ENCODE measurements around the gene RABEP1.
A peak's percentile ranks its signal among the peaks of the same experiment; 100 is the strongest.

RABEP1 gene

DNA sequence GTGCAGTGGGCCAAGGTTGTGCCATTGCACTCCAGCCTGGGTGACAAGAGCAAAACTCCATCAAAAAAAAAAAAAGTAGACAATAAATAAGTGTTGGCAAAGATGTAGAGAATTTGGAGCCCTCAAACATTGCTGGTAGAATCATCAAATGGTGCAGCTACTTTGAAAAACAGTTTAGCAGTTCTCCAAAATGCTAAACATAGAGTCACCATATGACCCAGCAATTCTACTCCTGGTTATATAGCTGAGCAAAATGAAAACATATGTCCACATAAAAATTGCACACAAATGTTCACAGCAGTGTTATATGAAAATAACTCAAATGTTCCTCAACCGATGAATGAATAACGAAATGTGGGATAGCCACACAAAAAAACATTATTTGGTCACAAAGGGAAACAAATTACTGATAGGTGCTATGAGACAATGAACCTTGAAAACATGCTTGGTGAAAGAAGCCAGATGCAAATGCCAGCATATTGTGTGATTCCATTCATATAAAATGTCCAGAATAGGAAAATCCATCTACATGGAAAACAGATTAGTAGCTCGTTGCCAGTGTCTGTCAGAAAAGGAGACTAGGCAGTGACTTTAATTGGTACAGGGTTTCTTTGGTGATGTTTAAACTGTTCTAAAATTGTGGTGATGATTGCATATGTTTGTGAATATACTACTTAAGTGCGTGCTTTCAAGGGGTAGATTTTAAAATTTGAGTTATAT lies 12.7 kb upstream of the RABEP1 start:
- DNase-seq = no peak

DNA sequence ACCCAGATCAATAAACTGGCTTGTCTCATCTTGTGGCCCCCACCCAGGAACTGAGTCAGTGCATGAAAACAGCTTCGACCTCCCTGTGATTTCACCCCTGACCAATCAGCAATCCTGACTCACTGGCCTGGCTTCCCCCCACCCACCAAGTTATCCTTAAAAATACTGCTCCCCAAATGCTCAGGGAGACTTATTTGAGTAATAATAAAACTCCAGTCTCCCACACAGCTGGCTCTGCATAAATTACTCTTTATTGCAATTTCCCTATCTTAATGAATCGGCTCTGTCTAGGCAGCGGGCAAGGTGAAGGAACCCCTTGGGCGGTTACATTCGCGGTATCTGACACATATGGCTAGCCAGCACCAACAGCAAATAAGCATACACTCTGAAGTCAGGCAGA lies 9.8 kb upstream of the RABEP1 start:
- DNase-seq = no peak

DNA sequence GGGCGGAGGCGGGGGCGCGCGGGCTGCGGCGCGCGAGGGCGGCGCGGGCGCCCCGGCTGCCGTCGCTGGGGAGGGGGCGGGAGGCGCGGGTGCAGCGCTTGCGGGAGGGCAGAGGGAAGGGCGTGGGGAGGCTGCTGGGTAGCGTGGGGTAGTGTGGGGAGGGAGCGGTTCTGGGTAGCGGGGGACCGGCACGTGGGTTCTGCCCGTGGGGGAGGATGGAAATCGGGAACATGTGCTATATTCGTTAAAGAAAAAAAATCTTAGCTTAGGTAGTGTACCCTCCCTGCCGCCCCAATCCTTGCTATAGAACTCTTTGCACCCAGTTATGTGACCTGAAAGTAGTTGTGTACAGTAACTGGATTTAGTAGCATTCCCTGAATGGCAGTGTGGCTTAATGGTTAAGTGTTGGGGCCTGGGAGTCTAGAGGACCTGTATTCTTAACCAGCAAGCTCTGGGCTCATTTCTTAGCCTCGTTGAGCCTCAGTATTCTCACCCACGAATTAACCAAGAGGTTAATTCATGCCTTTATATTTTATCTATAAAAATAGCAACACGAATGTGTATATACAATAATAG lies 646 bp downstream of the RABEP1 start:
- DNase-seq = peak; percentile 64

DNA sequence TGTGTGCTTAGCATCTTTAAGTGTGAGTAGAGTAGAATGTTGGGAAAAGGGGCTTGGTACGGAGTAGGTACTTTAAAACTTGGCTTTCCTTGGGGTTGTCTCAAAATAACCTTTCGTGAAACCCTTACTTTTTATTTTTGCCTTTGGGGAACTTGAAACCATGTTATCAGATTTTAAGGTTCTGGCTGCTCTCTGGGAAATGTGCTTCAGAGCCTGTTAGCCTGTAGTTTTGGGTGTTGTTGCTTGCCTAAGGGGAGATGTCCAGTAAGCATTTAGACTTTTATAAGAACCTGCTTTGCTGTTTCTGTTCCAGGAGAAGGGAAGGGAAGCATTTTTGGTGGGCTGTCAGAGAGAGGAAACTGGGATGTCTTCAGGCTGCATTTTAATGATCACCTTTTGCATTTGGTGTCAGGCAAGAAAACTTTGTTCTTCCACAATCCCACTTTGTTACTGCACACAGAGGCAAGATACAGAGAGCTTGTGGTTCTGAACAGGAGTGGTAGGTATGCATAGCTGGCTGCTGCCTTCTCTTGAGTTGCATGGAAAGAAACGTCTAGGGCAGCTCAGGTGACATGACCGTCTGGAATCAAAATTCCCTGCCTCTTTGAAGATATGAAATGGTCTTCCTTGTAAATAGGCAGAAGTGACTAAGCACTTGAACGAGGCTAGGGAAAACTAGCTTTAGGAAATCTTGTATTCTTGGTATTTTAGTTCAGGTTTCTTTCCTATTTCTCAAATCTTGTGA lies 1.7 kb downstream of the RABEP1 start:
- DNase-seq = no peak

DNA sequence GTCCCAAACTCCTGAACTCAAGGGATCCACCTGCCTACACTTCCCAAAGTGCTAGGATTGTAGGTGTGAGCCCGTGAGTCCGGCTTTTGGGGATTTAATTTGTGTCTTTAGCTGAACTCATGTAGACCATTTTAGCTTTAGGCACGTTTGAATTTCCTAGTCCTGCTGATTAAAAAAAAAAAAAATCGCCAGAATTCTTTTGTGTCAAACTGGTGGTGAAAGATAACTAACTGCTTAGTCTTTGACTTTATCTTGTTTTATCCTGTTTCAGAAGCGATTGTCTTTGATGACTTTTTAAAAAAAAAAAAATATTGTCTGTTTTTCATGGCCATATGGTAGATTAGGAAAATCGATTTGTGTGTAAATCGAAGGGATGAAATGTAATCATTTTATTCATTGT lies 2.6 kb downstream of the RABEP1 start:
- DNase-seq = no peak

DNA sequence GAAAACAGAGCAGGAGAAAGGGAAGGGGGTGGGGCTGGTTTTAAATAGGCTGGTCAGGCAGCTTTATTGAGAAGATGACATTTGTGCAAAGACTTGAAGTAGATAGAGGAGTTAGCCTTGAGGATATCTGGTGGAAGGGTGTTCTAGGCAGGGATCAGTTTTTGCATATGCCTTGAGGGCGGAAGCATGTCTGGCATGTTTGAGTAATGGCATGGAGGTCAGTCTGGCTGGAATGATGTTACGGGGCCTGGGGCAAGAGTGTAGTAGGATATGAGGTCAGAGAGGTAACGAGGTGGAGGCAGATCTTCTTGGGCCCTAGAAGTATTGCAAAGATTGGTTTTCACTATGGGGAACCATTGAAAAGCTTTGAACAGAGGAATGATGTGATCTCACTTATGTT lies 4.8 kb downstream of the RABEP1 start:
- no peak for DNase-seq

DNA sequence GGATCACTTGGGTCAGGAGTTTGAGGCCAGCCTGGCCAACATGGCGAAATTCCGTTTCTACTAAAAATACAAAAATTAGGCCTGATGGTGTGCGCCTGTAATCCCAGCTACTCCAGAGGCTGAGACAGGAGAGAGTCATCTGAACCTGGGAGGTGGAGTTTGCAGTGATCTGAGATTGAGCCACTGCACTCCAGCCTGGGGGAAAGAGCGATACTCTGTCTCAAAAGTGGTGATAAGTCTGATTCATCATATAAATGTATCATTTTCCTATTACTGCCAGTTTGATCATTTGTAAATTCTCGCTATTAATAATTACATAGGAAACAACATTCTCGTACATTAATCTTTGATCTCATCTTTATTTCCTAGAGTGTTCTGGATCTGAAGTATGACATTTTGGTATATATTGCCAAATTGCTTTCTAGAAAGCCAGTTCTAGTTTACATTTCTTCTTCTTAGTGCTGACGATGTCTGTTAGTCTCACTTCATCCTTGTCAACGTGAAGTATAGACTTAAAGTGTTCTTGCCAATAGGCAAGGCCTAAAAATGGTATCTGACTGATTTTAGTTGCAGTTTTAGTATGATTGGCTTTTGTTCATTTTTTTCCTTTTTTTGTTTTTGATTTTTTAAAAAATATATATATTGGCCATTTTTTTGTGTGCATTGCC lies 9.7 kb downstream of the RABEP1 start:
- DNase-seq = no peak

DNA sequence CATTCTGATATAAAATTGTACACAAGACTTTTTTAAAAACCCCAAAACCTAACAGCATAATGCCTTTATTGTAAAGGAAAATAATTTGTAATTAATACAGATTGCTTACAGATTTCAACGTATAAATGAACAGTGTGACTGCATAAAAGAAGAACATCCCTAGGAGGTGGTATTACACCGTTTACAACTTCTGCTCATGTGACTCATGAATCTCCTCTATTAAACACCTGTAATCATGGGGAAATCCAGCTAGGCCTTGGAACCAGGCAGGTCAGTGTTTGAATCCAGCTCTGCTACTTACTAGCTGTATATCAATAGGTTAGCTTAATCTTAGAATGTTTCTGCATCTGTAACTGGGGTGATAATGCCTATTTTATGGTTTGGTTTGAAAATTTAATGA lies 15.2 kb downstream of the RABEP1 start:
- no peak for DNase-seq

DNA sequence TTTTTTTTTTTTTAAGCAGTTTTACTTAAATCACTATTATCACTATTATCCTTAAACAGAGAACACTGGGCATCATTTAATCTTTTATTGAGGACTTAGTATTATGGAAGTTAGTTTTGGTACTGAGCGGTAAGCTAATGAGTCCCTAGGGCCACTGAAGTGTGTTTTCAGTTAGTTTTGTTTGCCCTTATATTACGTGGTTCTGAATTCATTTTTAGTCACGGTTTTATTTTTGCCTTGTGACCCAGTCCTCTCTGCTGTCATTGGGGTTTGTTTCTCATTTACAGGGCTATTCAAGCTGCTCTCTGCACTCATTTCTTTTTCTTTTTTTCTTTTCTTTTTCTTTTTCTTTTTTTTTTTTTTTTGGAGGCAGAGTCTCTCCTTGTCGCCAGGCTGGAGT lies 17.3 kb downstream of the RABEP1 start:
- no peak for DNase-seq

DNA sequence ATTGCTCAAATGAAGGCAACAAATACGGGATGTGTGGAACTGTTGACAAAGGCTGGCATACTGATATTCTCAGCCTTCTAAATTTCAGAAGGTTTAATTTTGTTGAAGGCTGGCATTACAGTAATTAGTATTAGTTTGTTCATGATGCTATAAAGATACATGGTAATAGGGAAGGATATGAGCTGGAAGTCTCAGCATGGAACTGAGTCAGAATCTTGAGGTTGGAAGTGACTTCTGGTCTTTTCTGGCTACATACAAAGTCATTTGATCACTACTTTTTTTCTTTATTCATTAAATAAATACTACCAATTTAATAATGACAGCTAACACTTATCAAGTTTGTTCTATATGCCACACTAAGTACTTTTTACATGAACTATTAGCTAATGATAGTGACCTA lies 22.6 kb downstream of the RABEP1 start:
- no peak for DNase-seq

DNA sequence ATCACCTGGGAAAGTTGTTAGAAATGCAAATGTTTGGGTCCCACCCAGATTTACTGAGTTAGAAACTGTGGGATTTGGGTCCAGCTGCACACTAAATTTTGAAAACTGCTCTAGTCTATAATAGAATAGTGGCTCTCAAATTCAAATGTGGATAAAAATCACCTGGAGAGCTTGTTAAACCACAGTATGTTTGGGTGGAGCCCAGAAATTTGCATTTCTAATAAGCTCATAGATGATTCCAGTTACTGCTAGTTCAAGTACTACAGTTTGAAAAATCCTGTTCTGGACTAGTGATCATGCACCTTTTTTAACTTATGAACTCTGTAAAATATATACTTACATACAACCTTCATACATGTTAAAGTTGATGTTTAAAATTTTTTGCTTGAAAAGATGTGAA lies 27.8 kb downstream of the RABEP1 start:
- DNase-seq = no peak

DNA sequence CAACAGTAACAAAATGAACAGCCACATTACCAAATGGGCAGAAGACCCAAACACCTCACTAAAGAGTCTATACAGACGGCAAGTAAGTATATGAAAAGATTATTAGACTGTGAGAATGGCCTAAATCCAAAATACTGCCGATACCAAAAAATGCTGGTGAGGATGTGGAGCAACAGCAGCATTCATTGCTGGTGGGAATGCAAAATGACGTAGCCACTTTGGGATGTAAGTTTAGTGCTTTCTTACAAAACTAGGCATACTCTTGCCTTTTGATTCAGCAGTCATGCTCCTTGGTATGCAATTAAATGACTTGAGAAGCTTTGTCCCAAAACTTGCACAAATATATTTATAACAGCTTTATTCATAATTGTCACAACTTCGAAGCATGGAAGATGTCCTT lies 43.8 kb downstream of the RABEP1 start:
- no peak for DNase-seq

DNA sequence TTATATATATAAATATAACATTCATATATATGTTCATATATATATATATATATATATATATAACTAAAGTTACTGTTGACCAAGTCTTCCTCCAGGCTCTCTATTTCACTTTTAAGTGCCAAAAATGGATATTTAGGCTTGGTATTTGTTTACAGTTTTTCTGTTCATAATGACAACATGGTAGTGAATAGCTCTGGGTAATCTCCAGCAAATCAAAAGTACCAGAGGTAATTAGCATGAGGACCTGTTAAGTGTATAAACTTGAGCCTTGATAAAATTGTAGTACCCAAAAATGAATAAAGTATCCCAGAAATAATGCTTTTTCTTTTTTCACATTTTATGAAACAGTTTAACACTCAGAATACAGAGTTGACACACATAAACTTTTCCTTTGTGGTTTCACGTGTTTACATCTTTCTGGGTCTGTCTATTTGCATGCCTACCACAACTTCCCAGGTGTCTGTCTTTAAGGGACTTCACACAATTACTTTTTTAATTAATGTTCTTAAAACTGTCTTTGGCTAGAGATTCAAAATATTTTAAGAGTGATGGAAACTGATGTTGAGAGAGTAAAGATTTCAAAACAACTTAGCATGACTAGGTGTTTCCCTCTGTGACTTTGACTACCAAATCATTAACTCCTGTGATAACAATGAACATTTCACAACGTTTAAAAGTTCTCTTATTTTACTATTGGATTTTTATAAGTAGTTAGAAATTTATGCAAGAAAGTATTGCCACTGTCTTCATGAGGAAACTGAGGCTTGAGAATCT lies 47.9 kb downstream of the RABEP1 start:
- DNase-seq = no peak

DNA sequence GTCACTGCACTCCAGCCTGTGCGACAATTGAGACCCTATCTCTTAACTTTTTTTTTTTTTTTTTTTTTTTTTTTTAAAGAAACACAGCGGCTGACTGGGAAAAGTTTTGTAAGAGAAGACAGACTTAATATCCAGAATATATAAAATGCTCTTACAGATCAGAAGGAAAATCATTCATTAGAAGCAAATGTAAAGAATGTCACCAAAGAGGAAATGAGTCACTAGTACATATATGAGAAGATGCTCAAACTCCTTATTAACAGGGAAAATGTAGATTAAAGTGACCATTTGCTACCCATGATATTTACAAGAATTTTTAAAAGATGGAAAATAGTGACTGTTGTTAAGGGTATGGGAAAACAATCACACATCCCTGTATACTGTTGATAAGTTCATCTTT lies 48.9 kb downstream of the RABEP1 start:
- no peak for DNase-seq

DNA sequence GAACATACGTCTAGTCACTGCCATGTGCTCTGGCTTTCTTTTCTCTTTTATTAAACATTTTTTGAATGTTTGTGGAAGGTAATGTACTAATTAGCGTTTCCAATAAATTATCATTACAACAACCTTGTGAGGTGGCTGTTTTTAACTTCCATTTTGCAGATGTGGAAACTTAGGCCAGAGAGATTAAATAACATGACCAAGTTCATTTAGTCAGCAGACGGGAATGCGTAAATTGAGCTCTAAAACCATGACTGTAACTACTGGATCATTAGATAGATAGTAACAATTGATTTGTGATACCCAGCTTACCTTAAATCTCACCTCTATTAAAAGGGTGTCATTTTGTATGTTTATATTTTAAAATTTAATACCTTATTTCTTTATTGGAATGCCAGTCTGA lies 49.4 kb downstream of the RABEP1 start:
- no peak for DNase-seq

DNA sequence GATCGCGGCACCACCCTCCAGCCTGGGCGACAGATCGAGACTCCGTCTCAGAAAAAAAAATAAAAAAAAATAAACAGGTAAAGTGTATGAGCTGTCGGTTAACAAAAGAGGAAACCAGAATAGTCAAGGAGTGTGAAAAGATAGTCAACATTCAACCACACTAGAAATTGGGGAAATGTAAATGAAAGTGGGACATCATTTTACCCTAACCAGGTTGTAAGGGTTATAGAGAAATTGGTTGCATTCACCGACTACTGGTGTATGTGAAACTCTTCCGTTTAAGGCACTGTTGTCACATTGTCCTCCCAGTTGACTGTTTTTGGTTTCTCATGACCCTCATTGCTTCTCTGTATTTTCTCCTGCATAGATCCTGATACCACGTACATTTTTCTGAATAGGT lies 62.8 kb downstream of the RABEP1 start:
- DNase-seq = no peak

DNA sequence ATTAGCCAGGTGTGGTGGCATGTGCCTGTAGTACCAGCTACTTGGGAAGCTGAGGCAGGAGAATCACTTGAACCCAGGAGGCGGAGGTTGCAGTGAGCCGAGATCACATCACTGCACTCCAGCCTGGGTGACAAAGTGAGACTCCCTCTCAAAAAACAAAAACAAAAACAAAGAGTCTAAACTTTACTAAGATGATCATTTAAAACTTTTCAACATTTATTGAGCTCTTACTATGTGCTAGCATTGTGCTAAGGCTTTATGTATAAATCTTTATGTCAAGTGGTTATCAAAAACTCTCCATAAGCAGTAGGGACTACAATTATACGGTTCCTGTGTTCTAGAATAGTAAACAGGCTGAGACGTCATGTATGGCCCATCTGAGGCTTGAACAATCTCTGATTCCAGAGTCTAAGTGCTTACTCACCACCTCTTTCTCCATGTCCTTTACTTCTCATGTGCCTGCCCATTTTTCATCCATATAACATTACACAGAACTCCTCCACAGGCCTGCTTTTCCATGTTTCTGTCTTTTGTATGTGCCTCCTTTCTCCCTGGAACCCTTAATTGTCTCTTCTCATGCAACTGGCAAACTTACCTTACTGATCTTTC lies 70.7 kb downstream of the RABEP1 start:
- DNase-seq = no peak

DNA sequence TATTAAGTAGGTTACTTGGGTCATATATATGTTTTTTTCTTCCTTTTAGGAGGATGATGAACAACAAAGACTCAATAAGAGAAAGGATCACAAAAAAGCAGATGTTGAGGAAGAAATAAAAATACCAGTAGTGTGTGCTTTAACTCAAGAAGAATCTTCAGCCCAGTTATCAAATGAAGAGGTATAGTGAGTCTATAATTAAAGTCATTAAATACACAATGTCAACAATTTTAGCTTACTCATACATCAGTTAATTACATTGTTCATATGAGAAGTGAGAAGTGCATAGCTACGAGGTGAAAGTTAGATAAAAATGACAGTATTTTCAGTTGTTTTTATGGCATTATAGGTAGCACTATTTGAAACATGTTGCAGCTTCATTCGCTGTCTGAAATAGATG lies 72.2 kb downstream of the RABEP1 start:
- no peak for DNase-seq

DNA sequence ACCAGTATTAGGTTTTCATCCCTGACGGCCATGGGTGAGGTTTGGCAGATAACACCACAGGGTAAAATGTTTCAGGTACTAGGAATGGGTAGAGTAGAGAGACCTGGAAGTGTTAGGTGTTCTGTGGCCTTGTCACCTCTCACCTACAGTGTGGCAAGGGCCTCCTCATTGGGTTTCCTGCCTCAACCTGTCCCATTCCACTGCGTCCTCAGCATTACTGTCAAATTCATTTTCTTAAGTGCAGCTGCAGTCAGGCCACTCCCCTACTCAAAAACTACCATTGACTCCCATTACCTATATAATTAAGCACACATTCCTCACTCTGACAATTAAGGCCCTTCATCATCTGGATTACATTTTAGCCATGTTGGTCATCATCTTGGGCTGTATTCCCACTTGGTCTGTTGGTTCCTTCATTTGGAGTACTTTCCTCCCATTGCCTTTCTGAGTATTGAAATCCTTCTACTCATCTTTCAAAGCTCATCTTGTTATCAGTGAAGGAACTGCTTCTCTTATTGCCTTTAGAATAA lies 72.9 kb downstream of the RABEP1 start:
- no peak for DNase-seq

DNA sequence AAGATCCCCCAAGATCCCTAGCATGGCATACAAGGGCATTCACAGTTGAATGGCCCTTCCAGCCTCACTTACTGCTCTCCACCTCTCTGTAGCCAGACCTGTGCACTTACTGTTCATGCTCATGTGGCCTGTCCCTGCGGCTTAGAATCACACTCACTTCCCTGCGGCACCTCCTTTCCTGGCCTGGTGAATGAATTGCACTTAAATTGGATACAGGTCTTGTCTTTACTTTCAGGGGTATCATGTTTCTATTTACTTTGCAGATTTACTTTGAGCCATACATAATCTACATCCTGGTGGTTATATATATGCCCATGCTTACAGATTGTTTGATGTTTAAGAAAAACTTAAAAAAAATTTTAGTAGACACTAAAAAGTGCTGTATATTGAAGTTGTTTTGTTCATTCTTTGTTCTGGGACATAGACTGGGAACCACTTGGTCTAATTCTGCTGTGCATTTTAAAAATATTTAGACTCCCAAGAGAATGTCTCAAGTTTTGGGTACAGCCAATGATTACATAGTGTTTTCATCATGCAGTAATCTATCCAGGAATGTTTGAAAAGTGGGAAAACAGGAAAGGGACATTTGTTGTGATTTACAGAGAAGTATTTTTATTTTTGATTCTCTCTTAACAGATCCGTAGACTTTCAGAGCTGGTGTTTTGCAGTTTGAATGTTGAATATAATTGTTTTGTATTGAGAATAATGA lies 73.5 kb downstream of the RABEP1 start:
- DNase-seq = peak; percentile 33

DNA sequence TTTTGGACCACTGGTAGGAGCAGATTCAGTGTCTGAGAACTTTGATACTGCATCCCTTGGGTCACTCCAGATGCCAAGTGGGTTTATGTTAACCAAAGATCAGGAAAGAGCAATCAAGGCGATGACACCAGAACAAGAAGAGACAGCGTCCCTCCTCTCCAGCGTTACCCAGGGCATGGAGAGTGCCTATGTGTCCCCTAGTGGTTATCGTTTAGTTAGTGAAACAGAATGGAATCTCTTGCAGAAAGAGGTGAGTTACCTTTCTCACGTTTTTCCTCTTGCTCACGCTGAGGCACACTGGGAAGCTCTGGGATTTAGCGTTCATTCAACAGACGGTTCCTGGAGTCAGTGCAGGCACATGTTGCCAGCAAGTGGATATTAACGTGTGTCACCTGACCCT lies 79.3 kb downstream of the RABEP1 start:
- DNase-seq = no peak
